ENCODE data around the gene ADAMTS10.
A peak's percentile ranks its signal among the peaks of the same experiment; 100 is the strongest.
"Not testable (repeated sequence)": the region's sequence is repeated elsewhere in the genome, so short reads cannot be mapped to it uniquely, and the experiment has no call there.

The ADAMTS10 gene

GRCh38 chr19:8622886-8623285, 12.4 kb upstream of the ADAMTS10 start:
- DNase-seq = not testable (repeated sequence)

DNA sequence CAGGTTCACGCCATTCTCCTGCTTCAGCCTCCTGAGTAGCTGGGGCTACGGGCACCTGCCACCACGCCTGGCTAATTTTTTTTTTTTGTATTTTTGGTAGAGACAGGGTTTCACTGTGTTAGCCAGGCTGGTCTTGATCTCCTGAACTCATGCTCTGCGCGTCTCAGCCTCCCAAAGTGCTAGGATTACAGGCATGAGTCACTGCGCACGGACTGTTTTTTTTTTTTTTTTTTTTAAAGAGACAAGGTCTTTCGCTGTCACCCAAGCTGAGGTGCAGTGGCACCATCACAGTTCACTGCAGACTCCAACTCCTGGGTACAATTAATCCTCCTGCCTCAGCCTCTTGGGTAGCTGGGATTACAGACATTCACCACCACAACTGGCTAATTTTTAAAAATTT, 8.2 kb upstream of the ADAMTS10 start:
- no peak for DNase-seq

DNA sequence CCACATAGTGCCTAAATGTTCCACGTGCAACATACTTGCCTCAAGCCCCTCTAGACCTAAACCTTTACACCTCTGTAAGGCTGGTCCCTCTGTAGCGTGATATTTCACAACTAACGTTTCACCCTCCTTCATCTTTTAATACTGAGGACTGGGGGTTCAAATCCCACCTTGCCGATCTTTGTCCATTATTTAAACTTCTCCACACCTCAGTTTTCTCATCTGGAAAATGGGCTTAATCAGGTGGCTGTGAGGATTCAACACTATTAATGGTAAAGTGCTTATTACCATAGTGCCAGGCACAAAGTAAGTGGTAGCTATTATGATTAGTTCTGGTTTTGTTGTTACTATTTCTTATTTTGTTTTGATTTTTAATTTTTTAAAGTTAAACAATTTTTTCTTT, 7.5 kb upstream of the ADAMTS10 start:
- DNase-seq = no peak

GRCh38 chr19:8617325-8617724, 6.8 kb upstream of the ADAMTS10 start:
- not testable (repeated sequence) for DNase-seq

GRCh38 chr19:8616861-8617260, 6.3 kb upstream of the ADAMTS10 start:
- no peak for DNase-seq

- peak; percentile 61 for DNase-seq
Measured at GRCh38 chr19:8615813-8616596, 5.5 kb upstream of the ADAMTS10 start.

- DNase-seq = no peak
Measured at GRCh38 chr19:8615024-8615423, 4.5 kb upstream of the ADAMTS10 start.

- DNase-seq = no peak
Measured at GRCh38 chr19:8614455-8614854, 3.9 kb upstream of the ADAMTS10 start.

DNA sequence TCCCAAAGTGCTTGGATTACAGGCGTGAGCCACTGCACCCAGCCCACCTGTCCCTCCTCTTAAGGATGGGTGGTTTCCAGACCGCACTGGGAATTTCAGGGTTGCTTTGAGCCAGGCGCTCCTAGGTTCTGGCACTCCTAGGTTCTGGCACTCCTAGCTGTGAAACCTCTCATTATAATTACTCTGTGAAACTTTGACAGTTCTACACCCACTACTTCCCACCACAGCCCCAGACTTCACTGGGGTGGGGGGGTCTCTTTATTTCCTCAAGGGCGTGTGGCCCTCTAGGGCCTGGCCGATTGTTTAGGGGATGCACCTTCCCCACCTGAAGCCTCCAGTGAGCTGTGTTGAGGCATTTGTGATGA, 2.3 kb upstream of the ADAMTS10 start:
- DNase-seq = no peak

DNA sequence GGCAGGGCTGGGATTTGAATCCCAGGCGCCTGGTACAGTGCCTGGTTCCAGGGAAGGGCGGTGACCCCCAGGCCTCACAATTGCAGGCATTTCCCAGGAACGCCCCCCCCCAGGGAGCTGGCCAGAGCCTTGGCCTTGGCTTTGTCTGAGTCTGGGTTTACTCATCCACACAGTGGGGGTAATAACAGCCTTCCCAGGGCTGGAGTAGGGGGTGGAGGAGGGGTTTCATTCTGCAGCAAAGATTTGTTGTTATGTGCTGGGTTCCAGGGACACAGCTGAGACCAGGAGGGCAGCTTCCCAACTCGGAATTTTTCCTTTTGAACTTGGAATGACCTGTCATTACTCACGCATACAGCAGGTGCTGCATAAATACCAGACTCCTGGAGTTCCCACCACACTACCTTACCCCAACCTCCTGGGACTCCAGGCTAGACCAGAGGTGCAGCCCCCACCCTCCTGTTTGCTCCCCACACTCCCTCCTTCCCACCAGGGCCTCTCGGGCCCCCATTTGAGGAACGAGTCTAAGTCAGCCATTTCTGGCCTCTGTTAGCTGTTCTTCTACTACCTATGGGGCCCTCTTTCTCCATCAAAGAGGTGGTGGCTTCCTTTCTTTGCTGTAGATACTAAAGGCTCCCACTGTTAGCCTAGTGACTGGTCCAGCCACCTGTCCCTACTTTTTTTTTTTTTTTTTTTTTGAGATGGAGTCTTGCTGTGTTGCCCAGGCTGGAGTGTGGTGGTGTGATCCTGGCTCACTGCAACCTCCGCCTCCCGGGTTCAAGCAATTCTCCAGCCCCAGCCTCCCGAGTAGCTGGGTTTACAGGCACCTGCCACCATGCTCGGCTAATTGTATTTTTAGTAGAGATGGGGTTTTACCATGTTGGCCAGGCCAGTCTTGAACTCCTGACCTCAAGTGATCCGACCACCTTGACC, 1.6 kb upstream of the ADAMTS10 start:
- no peak for DNase-seq

GRCh38 chr19:8611391-8611876, 919 bp upstream of the ADAMTS10 start:
- no peak for DNase-seq

GRCh38 chr19:8610936-8611300, 403 bp upstream of the ADAMTS10 start:
- no peak for DNase-seq

- no peak for DNase-seq
Measured at GRCh38 chr19:8609279-8610040, 1.1 kb downstream of the ADAMTS10 start.

- DNase-seq = no peak
Measured at GRCh38 chr19:8608941-8609278, 1.6 kb downstream of the ADAMTS10 start.

GRCh38 chr19:8607386-8607785, 3.1 kb downstream of the ADAMTS10 start:
- no peak for DNase-seq

GRCh38 chr19:8605514-8605913, 5.0 kb downstream of the ADAMTS10 start:
- no peak for DNase-seq

- DNase-seq = no peak
Measured at GRCh38 chr19:8601796-8602195, 8.7 kb downstream of the ADAMTS10 start.

DNA sequence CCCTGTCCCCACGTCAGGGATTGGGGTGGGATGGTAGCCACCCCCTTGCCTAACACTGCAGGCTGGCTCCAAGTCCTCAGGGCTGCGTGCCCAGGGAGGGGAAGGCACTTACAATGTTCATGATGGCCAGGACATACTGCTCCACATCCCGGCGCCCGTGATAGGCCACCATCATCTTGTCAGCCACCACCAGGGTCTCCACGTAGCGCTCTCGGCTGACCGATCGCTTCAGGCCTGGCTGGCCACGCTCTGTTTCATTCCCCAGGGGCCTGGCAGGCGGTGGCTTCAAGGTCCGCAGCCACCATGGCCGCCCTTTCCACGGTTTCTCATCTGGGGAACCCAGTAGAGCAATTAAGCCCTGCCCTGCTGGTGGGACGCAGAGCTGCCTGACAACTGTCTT, 9.7 kb downstream of the ADAMTS10 start:
- no peak for DNase-seq

DNA sequence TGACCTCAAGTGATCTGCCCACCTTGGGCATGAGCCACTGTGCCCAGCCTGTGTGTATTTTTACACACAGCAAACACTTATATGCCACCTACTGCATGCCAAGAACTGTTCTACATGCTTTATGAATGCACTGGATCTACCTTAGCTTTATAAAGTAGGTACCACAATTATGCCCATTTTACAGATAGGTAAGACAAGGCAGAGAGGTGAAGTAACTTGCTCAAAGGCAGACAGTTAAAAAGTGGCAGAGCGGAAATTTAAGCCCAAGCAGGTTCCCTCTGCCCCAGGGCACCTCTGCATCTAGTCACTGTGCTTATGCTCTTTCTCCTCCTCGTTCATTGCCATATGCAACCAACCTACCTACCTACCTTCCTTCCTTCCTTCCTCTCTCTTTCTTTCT, 10.5 kb downstream of the ADAMTS10 start:
- DNase-seq = no peak

GRCh38 chr19:8596168-8596567, 14.3 kb downstream of the ADAMTS10 start:
- no peak for DNase-seq

- no peak for DNase-seq
Measured at GRCh38 chr19:8595651-8596050, 14.9 kb downstream of the ADAMTS10 start.

DNA sequence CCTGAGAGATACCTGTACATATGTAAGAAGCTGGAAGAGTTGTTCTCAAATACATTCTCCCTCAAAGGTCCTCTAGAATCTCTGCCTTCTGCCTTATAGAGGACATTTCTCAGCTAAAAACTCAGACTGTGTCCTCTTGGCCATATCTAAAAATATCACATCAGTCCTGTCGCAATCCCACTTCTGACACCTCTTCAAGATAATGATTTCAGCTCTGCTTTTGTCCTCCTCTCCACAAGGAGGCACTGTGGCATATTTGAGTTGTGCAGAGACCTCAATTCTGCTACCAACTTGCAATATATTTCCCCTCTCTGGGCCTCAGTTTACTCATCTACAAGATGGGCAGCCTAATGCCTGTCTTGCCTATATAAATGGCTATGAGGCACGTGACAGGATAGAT, 16.6 kb downstream of the ADAMTS10 start:
- DNase-seq = no peak

GRCh38 chr19:8592231-8593009, 18.1 kb downstream of the ADAMTS10 start:
- DNase-seq = peak; percentile 74
